AG20443 (cell line): ENCODE results near the gene RPS3A.
"Not testable (repeated sequence)": the region's sequence is repeated elsewhere in the genome, so short reads cannot be mapped to it uniquely, and the experiment has no call there.

ENCODE experiments used
- DNase-seq: peaks from one replicate; pipeline ENCODE4 v3.0.0; 2012; ENCODE audit warnings: low spot score, mixed read lengths

The RPS3A gene

DNA sequence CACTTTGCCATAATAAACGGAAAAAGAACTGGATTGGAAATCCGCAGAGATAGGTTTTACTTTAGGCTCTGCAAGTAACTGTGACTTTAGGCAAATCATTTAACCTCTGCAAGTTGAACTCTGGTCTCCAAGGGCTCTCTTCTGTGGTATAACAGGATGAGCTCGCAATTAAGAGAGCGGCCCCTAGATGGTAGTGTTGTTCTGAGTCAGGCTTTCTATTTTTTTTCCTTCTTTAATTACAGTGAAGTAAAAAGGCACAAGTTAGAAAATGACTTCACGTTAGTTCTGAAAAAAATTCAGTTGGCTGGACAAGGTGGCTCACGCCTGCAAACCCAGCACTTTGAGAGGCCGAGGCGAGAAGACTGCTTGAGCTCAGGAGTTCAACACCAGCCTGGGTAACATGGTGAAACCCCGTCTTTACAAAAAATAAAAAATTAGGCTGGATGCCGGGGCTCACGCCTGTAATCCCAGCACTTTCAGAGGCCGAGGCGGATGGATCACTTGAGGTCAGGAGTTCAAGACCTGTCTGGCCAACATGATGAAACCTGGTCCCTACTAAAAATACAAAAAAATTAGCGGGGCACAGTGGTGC, 18.0 kb downstream of the RPS3A start:
- peak; percentile 73 for DNase-seq

DNA sequence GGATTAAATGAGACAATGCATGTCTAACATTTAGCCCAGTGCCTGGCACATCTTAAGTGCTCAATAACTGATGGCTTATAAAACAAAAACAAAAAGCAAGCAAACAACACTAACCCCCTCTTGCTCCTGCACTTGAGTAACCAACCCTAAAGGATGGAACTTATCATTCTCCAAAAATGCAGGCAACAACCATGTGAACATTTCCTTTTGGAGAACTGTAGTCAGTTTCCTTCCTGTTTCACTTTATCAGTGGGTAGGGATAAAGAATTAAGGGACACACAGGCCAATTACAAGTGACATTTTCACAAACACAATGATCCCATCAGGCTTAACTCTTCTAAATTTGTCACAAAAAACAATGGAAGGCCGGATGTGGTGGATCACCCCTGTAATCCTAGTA, 30.4 kb downstream of the RPS3A start:
- DNase-seq: no peak

DNA sequence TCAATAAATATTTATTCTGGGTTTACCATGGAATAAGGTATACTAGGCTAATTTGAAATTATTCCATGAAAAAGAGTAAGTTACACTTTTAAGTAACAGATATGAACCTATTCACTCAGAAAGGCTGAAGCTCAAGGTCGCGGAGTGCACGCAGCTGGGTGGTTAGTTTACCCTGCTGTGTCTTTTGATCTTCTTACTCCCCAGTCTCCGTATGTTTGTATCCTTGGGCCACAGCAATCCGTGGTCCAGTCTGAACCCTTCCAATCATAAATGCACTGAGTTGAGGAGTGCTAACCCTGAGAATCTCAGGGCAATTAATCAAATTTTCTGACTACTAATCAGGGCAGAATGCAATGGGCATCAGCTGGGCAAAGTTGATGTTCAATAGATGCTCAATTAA, 33.9 kb downstream of the RPS3A start:
- DNase-seq: no peak

DNA sequence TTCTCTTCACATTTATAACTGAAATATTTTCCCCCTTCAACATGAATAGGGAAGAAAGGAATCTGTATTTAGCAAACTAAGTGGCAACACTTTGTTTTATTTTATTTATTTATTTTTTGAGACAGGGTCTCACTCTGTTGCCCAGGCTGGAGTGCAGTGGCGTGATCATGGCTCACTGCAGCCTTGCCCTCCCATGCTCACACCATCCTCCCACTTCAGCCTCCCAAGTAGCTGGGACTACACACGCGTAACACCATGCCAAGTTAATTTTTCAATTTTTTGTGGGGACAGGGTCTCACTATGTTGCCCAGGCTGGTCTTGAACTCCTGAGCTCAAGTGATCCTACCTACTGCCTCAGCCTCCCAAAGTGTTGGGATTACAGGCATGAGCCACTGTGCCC, 36.6 kb downstream of the RPS3A start:
- DNase-seq: not testable (repeated sequence)

DNA sequence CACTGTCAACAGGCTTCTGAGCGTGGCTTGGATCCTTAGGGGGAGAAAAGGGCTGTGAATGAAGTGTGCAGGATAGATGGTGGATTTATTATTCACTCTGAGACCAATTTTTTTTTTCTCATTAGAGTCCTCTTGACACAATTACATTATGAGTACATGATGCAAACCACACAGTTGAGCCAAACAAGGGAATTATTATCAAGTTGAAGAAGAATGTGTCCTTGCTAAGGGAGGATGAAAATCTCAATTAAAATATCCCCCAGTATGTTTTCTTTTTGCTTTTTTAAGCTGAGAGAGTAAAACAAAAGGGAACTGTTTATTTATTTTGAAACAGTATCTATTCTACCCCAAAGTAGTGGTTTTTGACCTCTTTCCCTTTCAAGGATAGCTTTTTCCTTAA, 40.4 kb downstream of the RPS3A start:
- DNase-seq: no peak

DNA sequence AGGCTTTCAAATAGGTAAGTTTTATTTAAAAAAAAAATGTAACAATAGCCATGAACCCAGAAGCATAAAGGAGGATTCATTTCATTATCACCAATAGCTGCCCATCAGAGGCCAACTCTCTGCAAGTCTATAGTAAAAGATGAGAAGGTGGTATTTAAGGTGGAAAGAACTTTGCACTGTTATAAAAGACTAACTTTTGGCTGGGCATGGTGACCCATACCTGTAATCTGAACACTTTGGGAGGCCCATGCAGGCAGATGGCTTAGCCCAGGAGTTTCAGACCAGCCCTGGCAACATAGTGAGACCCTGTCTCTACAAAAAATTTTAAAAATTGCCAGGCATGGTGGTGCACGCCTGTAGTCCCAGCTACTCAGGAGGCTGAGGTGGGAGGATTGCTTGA, 43.3 kb downstream of the RPS3A start:
- no peak for DNase-seq

DNA sequence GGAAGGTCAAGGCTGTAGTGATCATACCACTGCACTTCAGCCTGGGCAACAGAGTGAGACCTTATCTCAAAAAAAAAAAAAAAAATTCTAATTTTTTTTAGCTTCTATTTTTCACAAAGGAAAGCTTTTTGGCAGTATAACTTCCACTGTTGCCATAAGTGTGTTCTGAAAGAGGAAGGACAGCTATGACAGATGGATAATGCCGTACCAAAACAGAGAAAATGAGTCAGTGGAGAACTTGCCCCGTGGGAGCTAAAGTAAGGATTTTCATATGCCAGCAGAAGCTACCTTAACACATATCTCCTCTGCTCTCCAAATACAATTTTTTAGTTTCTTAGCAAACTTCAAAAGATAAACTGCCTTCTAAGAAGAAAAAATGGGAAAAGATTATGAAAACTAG, 43.7 kb downstream of the RPS3A start:
- DNase-seq: no peak

DNA sequence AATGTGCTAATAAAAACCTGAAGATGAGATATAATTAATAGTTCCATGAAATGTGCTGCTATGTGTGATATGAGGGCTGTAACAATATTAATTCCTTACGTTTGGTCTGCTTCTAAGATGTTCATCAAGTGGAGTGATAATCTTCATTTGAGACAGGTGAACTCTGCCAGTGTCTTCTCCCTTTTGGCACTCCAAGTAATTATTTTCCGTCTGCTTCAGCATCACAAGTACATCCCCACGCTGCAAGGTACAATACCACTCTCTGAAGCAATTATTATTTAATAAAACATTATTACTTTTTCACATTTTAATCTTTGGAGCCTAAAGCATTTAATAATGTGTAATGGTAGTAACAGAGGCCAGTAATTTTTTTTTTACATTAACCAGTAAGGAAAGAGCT, 44.4 kb downstream of the RPS3A start:
- DNase-seq: no peak

DNA sequence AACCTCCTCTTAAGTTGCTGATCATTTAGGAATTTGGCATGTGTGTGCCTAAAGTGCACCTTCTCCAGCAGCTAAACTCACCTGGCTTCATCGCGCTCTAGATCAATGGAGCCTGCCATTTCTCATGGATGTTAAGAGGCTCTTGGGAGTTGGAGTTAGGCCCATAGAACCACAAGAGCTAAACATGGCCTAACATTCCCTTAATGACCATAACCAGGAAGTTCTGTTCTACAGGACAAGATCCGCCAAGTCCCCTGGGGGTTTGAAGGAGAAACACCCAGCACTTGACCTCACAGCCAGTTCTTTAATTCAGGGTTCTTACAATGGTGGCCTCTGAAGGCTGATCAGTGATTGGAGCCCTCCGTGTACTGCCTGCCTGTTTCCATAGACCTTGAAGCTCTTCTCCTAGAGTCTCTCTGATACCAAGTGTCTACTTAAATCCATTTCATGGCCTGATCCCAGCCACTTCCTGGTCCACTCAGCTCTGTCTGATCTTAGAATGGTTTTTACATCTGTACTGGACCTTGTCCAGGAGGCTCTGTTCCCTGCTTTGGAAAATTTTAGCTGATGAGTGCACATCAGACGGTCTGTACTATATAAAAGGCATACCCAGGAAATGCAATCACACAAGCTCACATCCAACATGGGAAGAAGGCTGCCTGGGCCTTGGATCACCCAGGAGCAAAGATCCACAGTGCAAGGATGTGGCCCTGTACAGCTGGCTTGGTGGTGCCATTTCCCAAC, 45.1 kb downstream of the RPS3A start:
- no peak for DNase-seq

DNA sequence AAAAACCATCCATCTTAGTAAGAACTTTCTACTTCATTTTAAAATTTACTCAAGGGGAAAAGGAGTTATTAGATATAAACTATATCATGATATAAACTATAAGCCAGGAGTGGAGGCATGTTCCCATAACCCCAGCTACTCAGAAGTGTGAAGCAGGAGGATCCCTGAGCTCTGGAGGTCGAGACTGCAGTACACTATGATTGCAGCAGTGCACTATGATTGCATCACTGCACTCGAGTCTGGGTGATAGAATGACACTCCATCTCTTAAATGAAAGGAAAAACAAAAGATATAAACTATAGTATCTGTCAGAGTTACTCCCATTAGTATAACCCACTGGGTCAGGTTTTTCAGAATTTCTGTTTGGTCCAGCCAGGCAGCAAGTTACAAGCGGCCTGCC, 47.6 kb downstream of the RPS3A start:
- no peak for DNase-seq

DNA sequence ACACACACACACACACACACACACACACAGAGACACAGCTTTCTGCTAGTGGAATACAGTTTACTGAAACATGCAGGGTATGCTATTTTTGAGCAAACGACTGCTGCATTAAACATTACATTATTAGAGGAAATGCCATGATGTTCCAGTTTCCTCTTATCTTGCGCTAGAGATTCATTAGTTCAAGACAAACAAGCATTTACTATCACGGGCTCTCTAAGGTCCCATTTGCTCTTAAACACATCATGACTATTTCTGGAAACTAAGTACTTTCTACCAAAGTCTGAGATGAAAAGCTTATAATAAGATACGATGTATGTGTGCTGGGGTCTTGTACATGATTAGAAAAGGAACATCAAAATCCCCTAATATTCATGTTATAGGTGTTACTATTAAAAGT, 48.8 kb downstream of the RPS3A start:
- no peak for DNase-seq

DNA sequence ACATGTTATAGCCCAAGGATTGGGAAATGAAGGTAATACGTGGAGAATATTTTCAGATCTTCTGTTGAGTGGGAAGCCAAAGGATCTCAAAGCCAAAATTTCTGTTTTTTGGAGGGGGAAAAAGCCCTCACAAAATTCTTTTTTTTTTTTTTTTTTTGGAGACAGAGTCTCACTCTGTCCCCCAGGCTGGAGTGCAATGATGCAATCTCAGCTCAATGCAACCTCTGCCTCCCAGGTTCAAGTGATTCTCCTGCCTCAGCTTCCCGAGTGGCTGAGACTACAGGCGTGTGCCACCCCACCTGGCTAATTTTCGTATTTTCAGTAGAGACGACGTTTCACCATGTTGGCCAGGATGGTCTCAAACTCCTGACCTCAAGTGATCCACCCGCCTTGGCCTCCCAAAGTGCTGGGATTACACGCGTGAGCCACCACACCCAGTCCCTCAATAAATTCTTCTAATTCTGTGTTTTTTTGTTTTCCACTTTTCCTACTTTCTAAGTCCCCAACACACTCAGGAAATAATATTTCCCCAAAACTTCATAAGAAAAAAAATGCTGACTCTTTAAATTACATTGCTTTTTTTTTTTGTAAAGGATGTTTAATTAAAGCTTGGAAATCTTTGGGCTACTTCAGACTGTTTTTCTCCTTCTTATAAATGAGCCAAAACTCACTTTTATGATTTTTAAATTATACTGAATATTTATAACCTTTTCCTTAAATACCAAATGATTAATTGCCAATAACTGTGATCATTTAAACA, 51.6 kb downstream of the RPS3A start:
- DNase-seq: no peak

DNA sequence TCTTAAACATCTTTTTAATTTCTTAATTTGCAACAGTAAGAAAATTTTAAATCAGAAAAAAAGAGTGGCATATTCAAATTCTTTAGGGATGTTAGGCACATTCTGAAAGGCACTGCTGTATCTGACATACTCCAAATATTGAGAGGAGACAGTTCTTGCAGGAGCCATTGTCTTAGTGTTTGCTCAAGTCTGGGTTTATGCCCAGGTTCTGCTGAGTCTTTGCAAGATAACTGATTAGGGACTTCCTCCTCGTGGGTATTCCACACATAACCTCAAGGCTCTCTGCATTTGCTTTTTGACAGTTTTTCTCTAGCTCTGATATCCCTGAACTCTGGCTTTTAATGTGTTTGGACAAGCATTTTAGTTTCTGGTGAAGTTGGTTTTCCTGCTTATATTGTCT, 52.6 kb downstream of the RPS3A start:
- no peak for DNase-seq

DNA sequence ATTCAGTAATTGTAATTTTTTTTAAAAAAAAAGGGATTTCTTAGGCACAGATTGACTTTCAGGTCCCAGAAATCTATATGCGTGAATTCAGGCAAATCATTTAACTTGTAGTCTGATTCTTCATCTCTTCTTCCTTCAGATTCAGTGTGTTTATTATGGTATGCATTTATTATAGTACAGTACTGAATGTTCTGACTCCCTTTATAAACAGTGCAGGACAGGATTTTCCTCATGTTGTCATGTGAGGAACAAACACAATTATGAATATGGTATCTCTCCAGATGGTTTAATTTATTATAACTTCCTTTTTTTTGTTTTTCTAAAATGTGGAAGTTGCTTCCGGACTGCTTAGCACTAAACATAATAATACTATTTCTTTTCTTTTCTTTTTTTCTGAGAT, 54.2 kb downstream of the RPS3A start:
- DNase-seq: no peak
